ENCODE data around the gene COA1.

The COA1 gene

GRCh38 chr7:43650457-43651052 is 78.8 kb downstream of the COA1 start:
- H3K36me3 Mint-ChIP-seq (ENCODE audit: low read depth), result peaks cover 61% of the 10 kb centered on the region
- DNase-seq, result no peak

GRCh38 chr7:43649755-43650274 is 79.5 kb downstream of the COA1 start:
- no peaks in the 10 kb centered on the region for H3K27me3 Mint-ChIP-seq
- H3K4me1 Mint-ChIP-seq (ENCODE audit: low read depth), result peaks cover 94% of the 10 kb centered on the region
- DNase-seq, result peak; percentile 58
- H3K4me3 Mint-ChIP-seq, result peak overlapping the region; percentile 78
- peak overlapping the region; percentile 97 for H3K27ac Mint-ChIP-seq
- H3K9me3 Mint-ChIP-seq, result no peaks in the 10 kb centered on the region
- H3K36me3 Mint-ChIP-seq (ENCODE audit: low read depth), result peaks cover 61% of the 10 kb centered on the region

More at GRCh38 chr7:43650457-43651052, 78.8 kb downstream of the COA1 start:
- H3K4me1 Mint-ChIP-seq (ENCODE audit: low read depth), result peaks cover 91% of the 10 kb centered on the region
- no peaks in the 10 kb centered on the region for H3K27me3 Mint-ChIP-seq
- peak overlapping the region; percentile 78 for H3K4me3 Mint-ChIP-seq
- H3K9me3 Mint-ChIP-seq, result no peaks in the 10 kb centered on the region
- peak overlapping the region; percentile 97 for H3K27ac Mint-ChIP-seq

GRCh38 chr7:43648473-43649406 is 80.6 kb downstream of the COA1 start:
- H3K27ac Mint-ChIP-seq, result peak overlapping the region; percentile 97
- DNase-seq, result peak; percentile 53
- H3K27me3 Mint-ChIP-seq, result no peaks in the 10 kb centered on the region
- peaks cover 94% of the 10 kb centered on the region for H3K4me1 Mint-ChIP-seq (ENCODE audit: low read depth)
- H3K36me3 Mint-ChIP-seq (ENCODE audit: low read depth), result peaks cover 61% of the 10 kb centered on the region
- H3K4me3 Mint-ChIP-seq, result peak overlapping the region; percentile 78
- no peaks in the 10 kb centered on the region for H3K9me3 Mint-ChIP-seq

DNA sequence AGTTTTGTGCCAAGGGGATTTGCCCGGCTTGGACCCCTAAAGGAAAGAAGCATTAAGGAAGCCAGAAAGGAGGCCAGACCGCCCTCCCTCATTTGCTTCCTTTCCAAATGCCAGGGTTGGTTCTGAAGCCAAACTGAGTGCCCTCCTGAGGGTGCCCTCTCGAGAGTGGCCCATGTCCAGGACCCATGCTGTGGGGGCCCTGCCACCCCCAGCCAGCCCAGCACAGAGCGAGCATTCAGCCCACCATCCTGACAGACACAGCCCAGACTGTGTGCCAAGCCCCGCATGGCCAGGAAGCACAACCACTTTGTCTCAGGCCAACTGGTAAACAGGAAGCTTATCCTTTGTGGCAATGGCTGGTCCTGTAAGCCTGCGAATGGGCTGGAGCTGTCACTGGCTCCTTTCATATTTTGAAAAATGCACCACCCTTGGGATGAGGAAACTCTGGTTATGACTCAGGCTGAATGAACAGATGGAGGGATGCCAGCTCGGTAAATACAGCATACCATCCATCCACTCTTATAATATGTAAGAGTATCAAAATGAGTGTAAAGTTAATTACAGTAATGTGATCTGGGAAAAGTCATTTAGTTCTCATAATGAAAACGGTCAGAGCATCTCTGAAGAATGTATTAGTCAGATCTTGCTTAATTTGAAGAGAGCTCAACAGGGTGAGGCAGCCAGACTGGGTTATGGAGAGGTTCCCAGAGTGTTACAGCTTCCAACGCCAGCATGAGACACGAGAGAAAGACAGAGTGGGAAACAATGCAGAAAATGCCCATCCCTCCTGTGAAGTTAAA is 81.5 kb downstream of the COA1 start:
- peaks cover 65% of the 10 kb centered on the region for H3K36me3 Mint-ChIP-seq (ENCODE audit: low read depth)
- peak; percentile 74 for DNase-seq
- H3K27ac Mint-ChIP-seq, result peak overlapping the region; percentile 97
- peak overlapping the region; percentile 78 for H3K4me3 Mint-ChIP-seq
- H3K9me3 Mint-ChIP-seq, result no peaks in the 10 kb centered on the region
- H3K4me1 Mint-ChIP-seq (ENCODE audit: low read depth), result peaks cover 96% of the 10 kb centered on the region
- no peaks in the 10 kb centered on the region for H3K27me3 Mint-ChIP-seq

GRCh38 chr7:43647339-43647672 is 82.0 kb downstream of the COA1 start:
- peak overlapping the region; percentile 78 for H3K4me3 Mint-ChIP-seq

GRCh38 chr7:43646603-43647338 is 82.6 kb downstream of the COA1 start:
- Mint-ChIP-seq H3K9me3 (no peaks in the 10 kb centered on the region), H3K36me3 (ENCODE audit: low read depth) (peaks cover 67% of the 10 kb centered on the region), H3K4me1 (ENCODE audit: low read depth) (peaks cover 97% of the 10 kb centered on the region), H3K27ac (peak overlapping the region; percentile 97), H3K4me3 (peak overlapping the region; percentile 78), H3K27me3 (no peaks in the 10 kb centered on the region)
- DNase-seq, result no peak

More at GRCh38 chr7:43647339-43647672, 82.0 kb downstream of the COA1 start:
- Mint-ChIP-seq H3K9me3 (no peaks in the 10 kb centered on the region), H3K4me1 (ENCODE audit: low read depth) (peaks cover 98% of the 10 kb centered on the region), H3K27me3 (no peaks in the 10 kb centered on the region), H3K27ac (peak overlapping the region; percentile 97), H3K36me3 (ENCODE audit: low read depth) (peaks cover 67% of the 10 kb centered on the region)
- no peak for DNase-seq

DNA sequence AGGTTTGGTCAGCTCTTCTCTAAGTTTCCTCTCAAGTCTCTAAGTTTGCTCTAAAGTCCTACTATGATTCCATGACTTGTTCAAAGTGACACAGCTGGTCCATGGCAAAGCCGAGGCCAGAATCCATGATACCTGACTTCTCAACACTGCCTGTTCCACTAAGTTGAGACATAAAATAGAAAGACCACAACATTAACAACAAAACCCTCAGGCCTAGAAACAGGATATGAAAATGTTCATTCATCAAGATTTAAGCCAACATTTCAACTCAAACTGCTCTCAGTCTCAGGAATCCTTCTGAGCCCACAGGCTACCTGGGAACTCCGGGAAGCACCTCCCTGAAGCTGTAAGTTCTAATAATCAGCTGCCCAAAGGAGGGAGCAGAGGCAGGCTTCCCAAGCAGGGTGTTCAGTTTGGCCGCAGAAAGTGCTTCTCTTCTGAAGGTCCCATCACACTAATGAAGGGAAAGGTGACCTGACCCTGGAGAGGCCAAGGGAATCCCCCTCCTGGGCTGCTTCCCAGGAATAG is 83.6 kb downstream of the COA1 start:
- Mint-ChIP-seq H3K4me3 (peak overlapping the region; percentile 78), H3K36me3 (ENCODE audit: low read depth) (peaks cover 69% of the 10 kb centered on the region), H3K27me3 (no peaks in the 10 kb centered on the region), H3K4me1 (ENCODE audit: low read depth) (peaks cover 95% of the 10 kb centered on the region), H3K9me3 (no peaks in the 10 kb centered on the region), H3K27ac (peak overlapping the region; percentile 97)
- no peak for DNase-seq

GRCh38 chr7:43643846-43644245 is 85.5 kb downstream of the COA1 start:
- Mint-ChIP-seq H3K4me1 (ENCODE audit: low read depth) (peaks cover 95% of the 10 kb centered on the region), H3K27me3 (no peaks in the 10 kb centered on the region), H3K27ac (peak overlapping the region; percentile 88), H3K9me3 (no peaks in the 10 kb centered on the region), H3K4me3 (no peak overlapping the region), H3K36me3 (ENCODE audit: low read depth) (peaks cover 88% of the 10 kb centered on the region)
- no peak for DNase-seq

- no peaks in the 10 kb centered on the region for H3K27me3 Mint-ChIP-seq
Observed at GRCh38 chr7:43642897-43643630, 86.3 kb downstream of the COA1 start.

DNA sequence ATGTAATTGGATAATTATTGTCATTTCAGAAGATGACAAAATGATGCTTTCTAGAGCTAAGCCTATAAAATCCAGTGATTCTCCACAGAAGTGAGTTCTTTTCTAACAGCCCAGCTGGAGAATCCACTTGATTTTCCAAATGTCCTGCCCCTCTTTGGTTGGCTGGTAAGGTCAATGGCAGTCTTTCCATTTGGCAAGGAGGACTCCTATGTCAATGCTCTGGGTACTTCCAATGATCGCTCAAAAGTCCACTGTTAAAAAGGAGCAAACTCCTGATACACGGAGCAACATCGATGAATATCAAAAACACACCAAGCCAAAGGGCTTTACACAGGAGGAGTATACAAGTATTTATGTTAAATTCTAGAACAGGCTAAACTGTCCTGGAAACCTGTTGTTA is 88.6 kb downstream of the COA1 start:
- peaks cover 98% of the 10 kb centered on the region for H3K36me3 Mint-ChIP-seq (ENCODE audit: low read depth)
- H3K27ac Mint-ChIP-seq, result peak overlapping the region; percentile 89
- H3K4me1 Mint-ChIP-seq (ENCODE audit: low read depth), result peaks cover 94% of the 10 kb centered on the region
- no peak for DNase-seq
- no peaks in the 10 kb centered on the region for H3K9me3 Mint-ChIP-seq
- no peaks in the 10 kb centered on the region for H3K27me3 Mint-ChIP-seq
- H3K4me3 Mint-ChIP-seq, result no peak overlapping the region

More at GRCh38 chr7:43642897-43643630, 86.3 kb downstream of the COA1 start:
- Mint-ChIP-seq H3K27ac (peak overlapping the region; percentile 88), H3K4me1 (ENCODE audit: low read depth) (peaks cover 94% of the 10 kb centered on the region), H3K4me3 (no peak overlapping the region), H3K36me3 (ENCODE audit: low read depth) (peaks cover 96% of the 10 kb centered on the region), H3K9me3 (no peaks in the 10 kb centered on the region)
- no peak for DNase-seq

DNA sequence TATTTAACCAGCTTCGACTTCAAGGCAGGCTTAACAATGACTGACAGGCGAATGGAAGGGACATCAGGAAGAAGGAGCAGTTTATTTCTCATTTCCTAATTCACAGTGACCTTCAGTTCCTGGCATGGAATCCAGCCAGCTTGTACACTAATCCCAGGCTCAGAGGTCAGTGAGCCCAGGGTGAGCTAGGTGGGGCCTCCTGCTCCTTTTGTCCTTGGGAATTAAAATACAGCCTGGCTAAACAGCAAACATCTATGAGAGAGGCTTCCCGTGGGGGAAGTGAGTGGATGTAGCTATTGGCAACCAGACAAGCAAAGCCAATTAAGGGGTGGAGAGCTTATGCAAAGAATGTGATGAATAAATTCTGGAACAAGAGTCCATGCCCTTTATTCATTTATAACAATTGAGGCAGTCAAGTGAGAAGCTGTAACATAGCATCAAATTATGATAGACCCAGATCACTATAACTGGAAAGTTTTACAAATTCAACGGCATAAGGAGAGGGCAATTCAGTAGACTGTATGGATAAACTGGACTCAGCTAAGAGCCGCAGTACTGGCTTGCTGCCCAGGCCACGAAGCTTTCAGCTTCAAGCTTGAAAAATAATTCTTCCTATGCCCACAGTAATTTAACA is 89.3 kb downstream of the COA1 start:
- H3K27ac Mint-ChIP-seq, result peak overlapping the region; percentile 89
- no peak overlapping the region for H3K4me3 Mint-ChIP-seq
- no peak for DNase-seq
- H3K36me3 Mint-ChIP-seq (ENCODE audit: low read depth), result peaks cover 97% of the 10 kb centered on the region
- H3K27me3 Mint-ChIP-seq, result no peaks in the 10 kb centered on the region
- peaks cover 93% of the 10 kb centered on the region for H3K4me1 Mint-ChIP-seq (ENCODE audit: low read depth)
- no peaks in the 10 kb centered on the region for H3K9me3 Mint-ChIP-seq

GRCh38 chr7:43637114-43637806 is 92.1 kb downstream of the COA1 start:
- Mint-ChIP-seq H3K27me3 (no peaks in the 10 kb centered on the region), H3K9me3 (peaks cover 3% of the 10 kb centered on the region), H3K36me3 (ENCODE audit: low read depth) (peaks cover 98% of the 10 kb centered on the region), H3K27ac (peak overlapping the region; percentile 89), H3K4me1 (ENCODE audit: low read depth) (peaks cover 93% of the 10 kb centered on the region), H3K4me3 (no peak overlapping the region)
- no peak for DNase-seq
